OCI-LY3 (cell line): ENCODE data around the gene SH3PXD2A.

Experiments
- H2AFZ ChIP-seq: fragments of 200-600, 300-600 bp; shearing (Covaris generic); 2 replicates; pipeline ENCODE4 v1.6.0; 2014; ENCODE audit warnings: antibody characterized with exemption, low read depth, low read length
- H3K27ac ChIP-seq: fragments of 200-600, 300-600 bp; sonication (generic); 2 replicates; pipeline ENCODE4 v1.5.1; 2014; ENCODE audit warnings: mild to moderate bottlenecking, low read length, moderate library complexity, mixed read lengths
- H3K27me3 ChIP-seq: fragments of 200-600, 300-600 bp; sonication (generic); 2 replicates; pipeline ENCODE4 v1.6.1; 2014; ENCODE audit warnings: low read depth, low read length, mixed read lengths
- H3K36me3 ChIP-seq: fragments of 200-600, 300-600 bp; sonication (generic); replicated peaks from 2 replicates; pipeline ENCODE3; 2014; ENCODE audit warnings: low read depth, low read length, mixed read lengths
- H3K4me1 ChIP-seq: fragments of 300-600, 200-600 bp; sonication (generic); 2 replicates; pipeline ENCODE4 v1.6.1; 2014; ENCODE audit warnings: low read length, mixed read lengths
- H3K4me2 ChIP-seq: fragments of 200-600, 300-600 bp; sonication (generic); 2 replicates; pipeline ENCODE4 v1.6.1; 2014; ENCODE audit warnings: low read length, mixed read lengths
- H3K4me3 ChIP-seq: fragments of 300-600, 200-600 bp; sonication (generic); 2 replicates; pipeline ENCODE4 v1.5.1; 2014; ENCODE audit warnings: antibody characterized with exemption, mild to moderate bottlenecking, low read length, moderate library complexity
- H3K79me2 ChIP-seq: fragments of 300-600, 200-600 bp; shearing (Covaris generic); 2 replicates; pipeline ENCODE4 v1.6.1; 2014; ENCODE audit warnings: mild to moderate bottlenecking, low read length, mixed read lengths
- H3K9ac ChIP-seq: fragments of 300-600, 200-600 bp; shearing (Covaris generic); 2 replicates; pipeline ENCODE4 v1.6.0; 2014; ENCODE audit warnings: mild to moderate bottlenecking, low read length, moderate library complexity
- H3K9me3 ChIP-seq: fragments of 200-600, 300-600 bp; shearing (Covaris generic); 2 replicates; pipeline ENCODE4 v1.6.1; 2014; ENCODE audit warnings: low read length, mixed read lengths; ENCODE audit not compliant: insufficient read depth
- H4K20me1 ChIP-seq: fragments of 200-600, 300-600 bp; sonication (generic); 2 replicates; pipeline ENCODE4 v1.6.1; 2016; ENCODE audit warnings: low read length, mixed read lengths; ENCODE audit not compliant: insufficient read depth
- EZH2phosphoT487 ChIP-seq: fragments of 200-600 bp; shearing (Covaris generic); IDR thresholded peaks from 2 replicates; pipeline ENCODE4 v1.6.1; 2018; ENCODE audit warnings: antibody characterized with exemption, mixed run types, low read depth
- TF ChIP-seq, protein P1 (sequence below): fragments of 200-600, 300-600 bp; sonication (generic); IDR thresholded peaks from 2 replicates; pipeline ENCODE4 v1.5.1; 2014; ENCODE audit warnings: antibody characterized with exemption, low read length, low read depth

SH3PXD2A gene

DNA sequence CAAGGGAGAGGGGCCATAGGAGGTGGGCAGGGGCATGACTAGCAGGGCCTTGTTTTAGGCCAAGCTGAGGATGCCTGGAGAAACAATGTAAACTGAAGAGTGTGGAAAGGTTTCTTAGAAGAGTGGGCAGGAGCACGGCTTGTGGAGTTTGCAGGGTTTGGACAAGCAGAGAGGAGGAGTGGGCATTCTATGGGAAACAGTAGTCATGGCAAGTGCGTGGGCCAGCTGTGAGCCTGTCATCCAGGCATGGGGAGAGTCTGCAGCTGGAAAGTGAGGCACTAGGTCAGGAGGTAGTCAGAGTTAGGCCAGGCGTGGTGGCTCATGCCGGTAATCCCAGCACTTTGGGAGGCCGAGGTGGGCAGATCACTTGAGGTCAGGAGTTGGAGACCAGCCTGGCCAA is 130.1 kb downstream of the SH3PXD2A start:
- Histone ChIP-seq H3K9ac (no peak overlapping the region), H3K4me3 (no peak overlapping the region), H3K9me3 (no peaks in the 10 kb centered on the region), H3K4me1 (no peaks in the 10 kb centered on the region), H3K36me3 (no peaks in the 10 kb centered on the region), H4K20me1 (no peaks in the 10 kb centered on the region), H3K79me2 (no peaks in the 10 kb centered on the region), H3K27me3 (peaks cover 3% of the 10 kb centered on the region; the same call in 1 of the 2 replicates), H2AFZ (no peak overlapping the region), H3K4me2 (no peak overlapping the region), H3K27ac (no peak overlapping the region)
- no peak for TF ChIP-seq EZH2phosphoT487
- TF ChIP-seq, protein P1, sequence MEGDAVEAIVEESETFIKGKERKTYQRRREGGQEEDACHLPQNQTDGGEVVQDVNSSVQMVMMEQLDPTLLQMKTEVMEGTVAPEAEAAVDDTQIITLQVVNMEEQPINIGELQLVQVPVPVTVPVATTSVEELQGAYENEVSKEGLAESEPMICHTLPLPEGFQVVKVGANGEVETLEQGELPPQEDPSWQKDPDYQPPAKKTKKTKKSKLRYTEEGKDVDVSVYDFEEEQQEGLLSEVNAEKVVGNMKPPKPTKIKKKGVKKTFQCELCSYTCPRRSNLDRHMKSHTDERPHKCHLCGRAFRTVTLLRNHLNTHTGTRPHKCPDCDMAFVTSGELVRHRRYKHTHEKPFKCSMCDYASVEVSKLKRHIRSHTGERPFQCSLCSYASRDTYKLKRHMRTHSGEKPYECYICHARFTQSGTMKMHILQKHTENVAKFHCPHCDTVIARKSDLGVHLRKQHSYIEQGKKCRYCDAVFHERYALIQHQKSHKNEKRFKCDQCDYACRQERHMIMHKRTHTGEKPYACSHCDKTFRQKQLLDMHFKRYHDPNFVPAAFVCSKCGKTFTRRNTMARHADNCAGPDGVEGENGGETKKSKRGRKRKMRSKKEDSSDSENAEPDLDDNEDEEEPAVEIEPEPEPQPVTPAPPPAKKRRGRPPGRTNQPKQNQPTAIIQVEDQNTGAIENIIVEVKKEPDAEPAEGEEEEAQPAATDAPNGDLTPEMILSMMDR, result no peak

DNA sequence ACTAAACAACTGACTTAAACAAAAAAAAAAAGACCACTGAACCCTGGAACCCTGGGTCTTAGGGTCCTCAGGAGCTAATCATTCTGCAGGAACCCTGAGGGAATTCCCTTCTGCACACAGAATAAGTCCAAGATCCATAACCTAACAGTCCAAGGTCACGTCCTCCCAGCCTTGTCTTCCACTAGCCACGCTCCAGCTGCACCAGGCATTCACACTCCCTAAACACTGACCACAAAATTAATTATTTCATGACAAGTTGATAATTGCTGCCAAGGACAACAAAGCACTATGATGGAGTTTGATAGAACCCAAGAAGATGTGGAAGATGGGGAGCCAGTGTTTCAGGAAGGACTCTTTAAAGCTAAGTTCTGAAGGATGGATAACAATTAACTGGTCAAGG is 130.6 kb downstream of the SH3PXD2A start:
- Histone ChIP-seq H3K4me2 (no peak overlapping the region), H3K79me2 (no peaks in the 10 kb centered on the region), H3K36me3 (no peaks in the 10 kb centered on the region), H3K4me1 (no peaks in the 10 kb centered on the region), H3K9me3 (no peaks in the 10 kb centered on the region), H4K20me1 (no peaks in the 10 kb centered on the region), H3K27me3 (peaks cover 3% of the 10 kb centered on the region; the same call in 1 of the 2 replicates), H3K27ac (no peak overlapping the region), H2AFZ (no peak overlapping the region), H3K4me3 (no peak overlapping the region), H3K9ac (no peak overlapping the region)
- no peak for TF ChIP-seq EZH2phosphoT487
- TF ChIP-seq, protein P1, result no peak

DNA sequence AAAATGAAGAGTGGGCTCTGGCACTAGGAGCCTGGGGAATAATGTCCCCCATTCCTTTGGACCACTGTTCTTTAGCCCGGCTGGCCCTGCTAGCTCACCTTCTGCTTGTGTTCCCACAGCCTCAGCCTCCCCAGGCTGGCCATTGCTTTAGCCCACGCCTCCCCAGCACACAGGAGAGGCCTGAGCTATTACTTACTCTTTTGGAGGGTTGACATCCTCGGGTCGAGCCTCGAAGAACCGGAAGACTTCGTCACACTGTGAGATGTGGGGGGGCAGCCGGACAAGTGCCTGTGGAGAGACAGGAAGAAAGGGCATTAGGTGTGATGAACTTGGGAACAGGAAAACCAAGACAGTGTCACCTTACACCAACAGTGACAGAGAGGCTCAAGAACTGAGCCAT is 131.3 kb downstream of the SH3PXD2A start:
- H3K4me1 ChIP-seq, result no peaks in the 10 kb centered on the region
- H3K4me3 ChIP-seq, result no peak overlapping the region
- H3K9ac ChIP-seq, result no peak overlapping the region
- H4K20me1 ChIP-seq, result no peaks in the 10 kb centered on the region
- no peaks in the 10 kb centered on the region for H3K36me3 ChIP-seq
- no peaks in the 10 kb centered on the region for H3K9me3 ChIP-seq
- H3K27ac ChIP-seq, result no peak overlapping the region
- H3K79me2 ChIP-seq, result no peaks in the 10 kb centered on the region
- no peak overlapping the region for H2AFZ ChIP-seq
- peaks cover 3% of the 10 kb centered on the region; the same call in 1 of the 2 replicates for H3K27me3 ChIP-seq
- H3K4me2 ChIP-seq, result no peak overlapping the region
- TF ChIP-seq, protein P1, result no peak
- TF ChIP-seq EZH2phosphoT487, result no peak

DNA sequence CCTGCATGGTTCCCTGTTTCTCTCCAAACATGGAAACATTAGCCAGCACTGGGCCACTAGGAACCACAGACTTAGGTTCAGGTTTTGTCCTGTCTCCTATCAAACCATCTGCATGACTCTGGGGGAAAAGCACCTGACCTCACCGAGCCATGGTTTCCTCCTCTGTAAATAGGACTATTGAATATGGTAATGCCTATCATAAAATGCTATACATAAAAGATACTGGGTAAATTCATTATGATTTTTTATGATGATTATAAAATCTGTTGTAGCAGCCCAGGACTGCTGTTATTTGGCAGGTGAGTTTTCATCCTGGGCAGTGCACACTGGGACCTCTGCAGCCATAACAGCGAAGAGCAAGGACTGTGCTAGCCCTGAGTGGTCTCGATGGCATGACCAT is 131.8 kb downstream of the SH3PXD2A start:
- Histone ChIP-seq H3K27me3 (peaks cover 3% of the 10 kb centered on the region; the same call in 1 of the 2 replicates), H3K27ac (no peak overlapping the region), H3K36me3 (no peaks in the 10 kb centered on the region), H2AFZ (no peak overlapping the region), H3K79me2 (no peaks in the 10 kb centered on the region), H3K4me2 (no peak overlapping the region), H3K9me3 (no peaks in the 10 kb centered on the region), H4K20me1 (no peaks in the 10 kb centered on the region), H3K9ac (no peak overlapping the region), H3K4me3 (no peak overlapping the region), H3K4me1 (no peaks in the 10 kb centered on the region)
- TF ChIP-seq, protein P1, result no peak
- no peak for TF ChIP-seq EZH2phosphoT487
